ENCODE measurements around the gene SLC22A5. TPM values are rescaled to one million over a fixed set of nuclear protein-coding genes. Genes with fewer than 3 reads are reported as not detected.
"Not testable (repeated sequence)": the region's sequence is repeated elsewhere in the genome, so short reads cannot be mapped to it uniquely, and the experiment has no call there.

The SLC22A5 gene
- total and polyA plus RNA-seq, 8 donors: 5.5 to 13.1 (median 7.8) TPM

- peak; percentile 84 to 94 (median 88) for DNase-seq
- H3K9me3 ChIP-seq: no peaks in the 10 kb centered on the region
- peak overlapping the region; percentile 93 to 99 (median 96) for H3K27ac ChIP-seq
- 0% methylated on average over 85 to 90 of the region's 90 CpGs for WGBS, 2 donors
- no peaks in the 10 kb centered on the region for H3K36me3 ChIP-seq
- ATAC-seq: peak; percentile 81 to 87 (median 83)
- H3K4me3 ChIP-seq: peak overlapping the region; percentile 52 to 80 (median 66)
- no peaks in the 10 kb centered on the region for H3K27me3 ChIP-seq
- H3K4me1 ChIP-seq: peaks cover 13 to 50% (median 50%) of the 10 kb centered on the region in 3 donors
- intact Hi-C loops (cut with DNase I): no loop called here
- TF ChIP-seq, protein P1, sequence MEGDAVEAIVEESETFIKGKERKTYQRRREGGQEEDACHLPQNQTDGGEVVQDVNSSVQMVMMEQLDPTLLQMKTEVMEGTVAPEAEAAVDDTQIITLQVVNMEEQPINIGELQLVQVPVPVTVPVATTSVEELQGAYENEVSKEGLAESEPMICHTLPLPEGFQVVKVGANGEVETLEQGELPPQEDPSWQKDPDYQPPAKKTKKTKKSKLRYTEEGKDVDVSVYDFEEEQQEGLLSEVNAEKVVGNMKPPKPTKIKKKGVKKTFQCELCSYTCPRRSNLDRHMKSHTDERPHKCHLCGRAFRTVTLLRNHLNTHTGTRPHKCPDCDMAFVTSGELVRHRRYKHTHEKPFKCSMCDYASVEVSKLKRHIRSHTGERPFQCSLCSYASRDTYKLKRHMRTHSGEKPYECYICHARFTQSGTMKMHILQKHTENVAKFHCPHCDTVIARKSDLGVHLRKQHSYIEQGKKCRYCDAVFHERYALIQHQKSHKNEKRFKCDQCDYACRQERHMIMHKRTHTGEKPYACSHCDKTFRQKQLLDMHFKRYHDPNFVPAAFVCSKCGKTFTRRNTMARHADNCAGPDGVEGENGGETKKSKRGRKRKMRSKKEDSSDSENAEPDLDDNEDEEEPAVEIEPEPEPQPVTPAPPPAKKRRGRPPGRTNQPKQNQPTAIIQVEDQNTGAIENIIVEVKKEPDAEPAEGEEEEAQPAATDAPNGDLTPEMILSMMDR (IDR thresholded peaks at IDR 0.05): peak; percentile 37 to 57 (median 48)
- FAIRE-seq: no peak
These were observed 41.2 kb downstream of the SLC22A5 start for GRCh38 chr5:132410451-132411303.

DNA sequence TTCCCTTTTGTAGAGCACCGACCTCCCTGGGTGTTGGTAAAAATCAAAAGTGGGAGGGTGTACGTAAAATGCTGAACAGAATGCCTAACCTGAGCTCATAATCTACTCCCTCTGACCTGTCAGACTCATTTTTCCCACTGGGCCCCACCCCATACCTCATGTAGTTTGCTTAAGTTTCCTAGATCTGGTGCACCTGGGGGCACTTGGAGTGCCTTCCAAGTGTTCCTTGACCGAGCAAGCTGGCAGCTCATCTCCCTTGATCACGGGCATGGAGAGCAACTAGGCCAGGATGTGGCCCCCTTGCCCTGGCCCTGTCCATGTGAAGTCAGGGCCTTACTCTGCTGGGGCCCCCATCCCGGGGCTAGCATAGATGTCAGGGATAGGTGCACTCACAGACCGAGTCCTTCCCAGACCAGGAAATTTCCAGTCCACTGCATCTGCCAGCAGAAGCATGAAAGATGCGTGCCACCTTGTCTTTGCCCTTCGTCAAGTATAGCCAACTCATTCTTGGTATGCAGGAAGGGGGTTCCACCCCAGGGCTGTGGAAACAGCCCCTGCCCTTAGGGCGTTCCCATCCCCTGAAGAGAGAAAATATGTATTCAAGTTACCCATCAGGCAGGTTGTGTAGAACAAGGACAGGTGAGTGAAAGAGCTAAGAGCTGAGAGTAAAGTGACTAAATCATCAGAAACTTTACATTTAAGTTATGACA lies 41.9 kb downstream of the SLC22A5 start:
- peak in 3 of 6 donors; percentile 31 to 50 (median 36) for DNase-seq
- ATAC-seq: peak; percentile 34 to 49 (median 38)
- H3K27ac ChIP-seq: peak overlapping the region; percentile 93 to 99 (median 96)
- FAIRE-seq: no peak
- intact Hi-C loops (cut with DNase I): no loop called here
- H3K36me3 ChIP-seq: no peaks in the 10 kb centered on the region
- peak overlapping the region; percentile 52 to 80 (median 66) for H3K4me3 ChIP-seq
- peaks cover 13 to 50% (median 50%) of the 10 kb centered on the region in 3 donors for H3K4me1 ChIP-seq
- H3K9me3 ChIP-seq: no peaks in the 10 kb centered on the region
- WGBS, 2 donors: 4 to 6% methylated on average over 9 of the region's 9 CpGs
- TF ChIP-seq, protein P1 (IDR thresholded peaks at IDR 0.05): no peak
- H3K27me3 ChIP-seq: no peaks in the 10 kb centered on the region

DNA sequence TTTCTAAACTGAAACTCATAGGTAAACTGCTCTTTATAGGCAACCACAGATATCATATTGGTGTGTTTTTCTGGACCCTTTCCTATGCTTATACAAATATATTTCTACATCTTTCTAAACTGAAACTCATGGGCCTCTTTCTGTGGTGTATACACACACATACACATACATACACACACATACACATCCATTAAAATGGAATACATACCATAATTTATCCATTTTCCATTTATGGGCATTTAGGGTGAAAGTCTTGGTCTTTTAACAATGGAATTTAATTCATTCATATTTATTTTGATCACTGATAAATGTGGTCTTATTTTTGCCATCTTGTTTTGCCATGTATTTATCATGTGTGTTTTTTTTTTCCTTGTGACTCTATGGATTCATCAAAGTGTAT lies 44.1 kb downstream of the SLC22A5 start:
- Histone ChIP-seq H3K27me3 (no peaks in the 10 kb centered on the region), H3K36me3 (no peaks in the 10 kb centered on the region), H3K27ac (peak overlapping the region in 2 of 4 donors; percentile 72 to 97), H3K4me1 (peaks cover 16 to 50% (median 50%) of the 10 kb centered on the region in 3 donors), H3K9me3 (no peaks in the 10 kb centered on the region), H3K4me3 (no peak overlapping the region)
- no peak for DNase-seq
- no peak for FAIRE-seq
- TF ChIP-seq, protein P1 (IDR thresholded peaks at IDR 0.05): no peak
- intact Hi-C loops (cut with DNase I): no loop called here
- no peak for ATAC-seq

DNA sequence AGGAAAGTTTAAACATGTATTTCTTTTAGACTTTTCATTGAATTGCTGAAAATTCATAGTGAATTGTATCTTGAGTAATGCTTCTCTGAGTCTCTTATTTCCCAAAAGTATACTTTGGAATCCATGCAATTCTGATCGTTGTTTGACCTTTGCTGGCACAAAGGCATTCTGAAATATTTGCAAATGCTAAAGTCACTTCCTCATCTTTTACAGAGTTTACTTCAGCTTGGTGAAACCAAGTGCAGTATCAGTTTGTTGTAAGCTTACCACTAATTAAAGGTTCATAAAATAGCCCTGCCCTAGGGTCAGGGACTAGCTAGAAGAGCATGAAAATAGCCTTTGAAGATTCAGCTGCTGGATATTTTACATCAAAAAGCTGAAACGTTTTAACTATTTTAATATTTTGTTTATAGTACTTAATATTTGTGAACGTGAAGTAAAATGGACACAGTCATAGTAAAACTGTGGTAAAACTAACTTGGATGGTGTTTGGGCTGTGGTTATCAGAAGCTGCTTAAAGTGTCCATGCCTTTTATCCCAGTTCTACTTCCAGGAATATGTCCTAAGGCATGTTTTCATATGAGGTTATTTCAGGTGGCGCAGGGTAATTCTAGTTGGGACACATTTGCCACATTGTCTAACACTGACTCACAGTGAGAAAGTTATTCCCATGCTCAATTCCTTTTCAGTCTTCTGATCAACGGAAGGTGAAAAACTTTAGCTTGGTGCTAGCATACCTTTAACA lies 45.3 kb downstream of the SLC22A5 start:
- Histone ChIP-seq H3K4me1 (peaks cover 16 to 50% (median 47%) of the 10 kb centered on the region in 3 donors), H3K4me3 (no peak overlapping the region), H3K36me3 (no peaks in the 10 kb centered on the region), H3K27ac (peak overlapping the region in 2 of 4 donors; percentile 72 to 97), H3K27me3 (no peaks in the 10 kb centered on the region), H3K9me3 (no peaks in the 10 kb centered on the region)
- DNase-seq: no peak
- 33 to 35% methylated on average over 5 of the region's 5 CpGs for WGBS, 2 donors
- intact Hi-C loops (cut with DNase I): no loop called here
- FAIRE-seq: no peak
- TF ChIP-seq, protein P1 (IDR thresholded peaks at IDR 0.05): no peak
- ATAC-seq: no peak

- ATAC-seq; H3K9me3 ChIP-seq; H3K4me3 ChIP-seq; intact Hi-C loops (cut with DNase I); FAIRE-seq; H3K27me3 ChIP-seq; H3K36me3 ChIP-seq; DNase-seq: not testable (repeated sequence)
- Histone ChIP-seq H3K27ac (peak overlapping the region in 2 of 4 donors; percentile 72 to 97), H3K4me1 (peaks cover 16 to 47% (median 45%) of the 10 kb centered on the region in 3 donors)
- 88 to 95% methylated on average over 7 of the region's 7 CpGs for WGBS, 2 donors
These were observed 46.0 kb downstream of the SLC22A5 start for GRCh38 chr5:132415516-132415915.
